ENCODE measurements around the gene FAR2. TPM values are rescaled to one million over a fixed set of nuclear protein-coding genes. Genes with fewer than 3 reads are reported as not detected.

The FAR2 gene
- total and polyA plus RNA-seq, 2 donors (not counting 3 experiments of a cell fraction or from before 2014, with no cell fraction given): 32.3 to 61.7 TPM

DNA sequence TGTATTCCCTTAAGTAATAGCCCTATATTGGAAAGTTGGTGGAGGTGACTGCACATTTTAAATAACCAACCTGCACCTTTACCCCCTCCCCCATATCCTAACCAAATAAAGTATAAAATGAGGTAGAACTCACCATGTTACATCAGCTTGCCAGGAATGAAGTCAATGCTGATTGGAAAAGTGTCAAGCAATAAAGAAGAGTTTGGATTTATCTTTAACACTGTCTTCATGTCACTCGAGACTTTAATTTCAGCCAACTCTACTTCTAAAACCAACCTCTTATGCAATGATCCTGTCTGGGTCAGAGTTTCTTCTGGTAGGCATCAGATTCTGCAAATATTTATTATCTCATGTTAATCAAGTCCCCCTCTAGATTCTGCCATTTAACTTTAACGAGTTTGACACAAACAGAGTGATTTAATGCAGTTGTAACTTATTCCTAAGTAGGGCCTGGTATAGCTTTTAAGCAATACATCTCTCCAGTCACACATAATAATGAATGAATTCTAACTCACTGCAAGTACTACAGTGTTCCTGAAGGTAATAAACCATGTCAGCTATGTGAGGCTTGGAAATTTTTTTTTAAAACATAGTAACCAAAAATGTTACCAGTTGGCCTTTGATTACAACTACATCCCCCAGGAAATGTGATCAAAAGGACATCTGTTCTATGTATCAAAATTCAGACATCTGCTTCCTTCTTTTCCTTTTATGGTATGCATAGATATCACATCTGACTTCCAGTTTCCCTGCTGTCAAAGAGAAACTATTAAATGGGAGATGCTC, 133.1 kb downstream of the FAR2 start:
- H3K9ac ChIP-seq (replicated peaks; ENCODE audit: extremely low read depth, insufficient read depth, low read length): no peak overlapping the region
- TF ChIP-seq MYC (IDR thresholded peaks at IDR 0.05; ENCODE audit: low read depth, low read length) (no peak), POLR2AphosphoS5 (IDR thresholded peaks at IDR 0.05; ENCODE audit: insufficient read depth, low read depth, low read length) (no peak), JUN (IDR thresholded peaks at IDR 0.05; ENCODE audit: borderline replicate concordance, insufficient read depth, insufficient read length, low read depth) (no peak), GATA2 (IDR thresholded peaks at IDR 0.05; ENCODE audit: insufficient read depth, insufficient read length, low read depth, low read length) (no peak), FOS (IDR thresholded peaks at IDR 0.05; ENCODE audit: borderline replicate concordance, insufficient read depth, low read length) (no peak), POLR2A (IDR thresholded peaks at IDR 0.05; ENCODE audit: low read depth, low read length) (no peak)
- TF ChIP-seq, protein P1, sequence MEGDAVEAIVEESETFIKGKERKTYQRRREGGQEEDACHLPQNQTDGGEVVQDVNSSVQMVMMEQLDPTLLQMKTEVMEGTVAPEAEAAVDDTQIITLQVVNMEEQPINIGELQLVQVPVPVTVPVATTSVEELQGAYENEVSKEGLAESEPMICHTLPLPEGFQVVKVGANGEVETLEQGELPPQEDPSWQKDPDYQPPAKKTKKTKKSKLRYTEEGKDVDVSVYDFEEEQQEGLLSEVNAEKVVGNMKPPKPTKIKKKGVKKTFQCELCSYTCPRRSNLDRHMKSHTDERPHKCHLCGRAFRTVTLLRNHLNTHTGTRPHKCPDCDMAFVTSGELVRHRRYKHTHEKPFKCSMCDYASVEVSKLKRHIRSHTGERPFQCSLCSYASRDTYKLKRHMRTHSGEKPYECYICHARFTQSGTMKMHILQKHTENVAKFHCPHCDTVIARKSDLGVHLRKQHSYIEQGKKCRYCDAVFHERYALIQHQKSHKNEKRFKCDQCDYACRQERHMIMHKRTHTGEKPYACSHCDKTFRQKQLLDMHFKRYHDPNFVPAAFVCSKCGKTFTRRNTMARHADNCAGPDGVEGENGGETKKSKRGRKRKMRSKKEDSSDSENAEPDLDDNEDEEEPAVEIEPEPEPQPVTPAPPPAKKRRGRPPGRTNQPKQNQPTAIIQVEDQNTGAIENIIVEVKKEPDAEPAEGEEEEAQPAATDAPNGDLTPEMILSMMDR (IDR thresholded peaks at IDR 0.05; ENCODE audit: extremely low read depth in 1 of 2, insufficient read depth in 1 of 2, low read depth in 1 of 2, low read length in 2 of 2): no peak
- TF ChIP-seq, protein P2, sequence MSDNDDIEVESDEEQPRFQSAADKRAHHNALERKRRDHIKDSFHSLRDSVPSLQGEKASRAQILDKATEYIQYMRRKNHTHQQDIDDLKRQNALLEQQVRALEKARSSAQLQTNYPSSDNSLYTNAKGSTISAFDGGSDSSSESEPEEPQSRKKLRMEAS (IDR thresholded peaks at IDR 0.05; ENCODE audit: insufficient read depth, insufficient read length): no peak
- no peaks in the 10 kb centered on the region for H4K20me1 ChIP-seq (replicated peaks; ENCODE audit: control insufficient read depth, extremely low read depth, insufficient read depth, low read length)
- CTCF ChIA-PET: no interaction called here
- BruUV-seq (replicated peaks): no TSS peak
- no peaks in the 10 kb centered on the region for H3K79me2 ChIP-seq (ENCODE audit: control insufficient read depth, insufficient read depth, low read length)
- POLR2A ChIA-PET: no interaction called here
- no peak overlapping the region for H3K4me3 ChIP-seq (replicated peaks in 1 of 3; ENCODE audit: insufficient read depth in 1 of 3, low read depth in 1 of 3, low read length in 3 of 3)
- dilution Hi-C loops (cut with MboI; ENCODE audit: extremely low pct_ligation_motif_present, low sequenced_read_pairs): no loop called here
- H3K27ac ChIP-seq (ENCODE audit: insufficient read depth, low read depth, low read length): no peak overlapping the region
- H3K9me3 ChIP-seq (replicated peaks; ENCODE audit: control insufficient read depth, insufficient read depth, low read length): no peaks in the 10 kb centered on the region
- no peaks in the 10 kb centered on the region for H3K27me3 ChIP-seq (ENCODE audit: control insufficient read depth in 2 of 2, insufficient read depth in 2 of 2, low read length in 2 of 2)
- peaks cover 0 to 3% of the 10 kb centered on the region in 2 experiments for H3K36me3 ChIP-seq (ENCODE audit: control insufficient read depth in 2 of 2, extremely low read depth in 1 of 2, insufficient read depth in 2 of 2, low read length in 2 of 2)
- H3K4me2 ChIP-seq (ENCODE audit: insufficient read depth, low read length): no peak overlapping the region
- FAIRE-seq: peak; percentile 47
- peaks cover 8% of the 10 kb centered on the region for H3K4me1 ChIP-seq (ENCODE audit: control insufficient read depth, extremely low read depth, insufficient read depth, low read length)
- DNase-seq (ENCODE audit: low read depth, low spot score): peak; percentile 58
- no peaks in the 10 kb centered on the region for H3K9me1 ChIP-seq (replicated peaks; ENCODE audit: control insufficient read depth, extremely low read depth, insufficient read depth, low read length)
- H2AFZ ChIP-seq (ENCODE audit: low read depth, low read length): no peak overlapping the region
- intact Hi-C loops (cut with micrococcal nuclease): loop anchor here (1.0 kb wide), 1 partner anchor 39 kb away; no protein-coding TSS in a partner anchor

All from endothelial cell of umbilical vein (primary cell).